GM11168 (cell line): Measurements from ENCODE around the gene VPS26C.

Experiments
- in situ Hi-C: fragments of 300-500 bp; cut with MboI; formaldehyde crosslinking; loops from one replicate; pipeline ENCODE4 v1.12.0; 2022; ENCODE audit warnings: low sequenced_read_pairs; ENCODE audit not compliant: unreplicated experiment

VPS26C gene

GRCh38 chr21:37208056-37208721, 58.9 kb downstream of the VPS26C start:
- in situ Hi-C loops = no loop called here

- in situ Hi-C loops = no loop called here
Observed at GRCh38 chr21:37207441-37208009, 59.6 kb downstream of the VPS26C start.

GRCh38 chr21:37206496-37206895, 60.6 kb downstream of the VPS26C start:
- in situ Hi-C loops = no loop called here

- in situ Hi-C loops = no loop called here
Observed at GRCh38 chr21:37204580-37204979, 62.6 kb downstream of the VPS26C start.

GRCh38 chr21:37202221-37203110, 64.7 kb downstream of the VPS26C start:
- in situ Hi-C loops = no loop called here

- in situ Hi-C loops = no loop called here
Observed at GRCh38 chr21:37200641-37201480, 66.3 kb downstream of the VPS26C start.

- in situ Hi-C loops = no loop called here
Observed at GRCh38 chr21:37199057-37199924, 67.8 kb downstream of the VPS26C start.

GRCh38 chr21:37197746-37198145, 69.4 kb downstream of the VPS26C start:
- in situ Hi-C loops = no loop called here

- in situ Hi-C loops = no loop called here
Observed at GRCh38 chr21:37196847-37197246, 70.3 kb downstream of the VPS26C start.

GRCh38 chr21:37195610-37196009, 71.5 kb downstream of the VPS26C start:
- in situ Hi-C loops = no loop called here

- in situ Hi-C loops = no loop called here
Observed at GRCh38 chr21:37195059-37195458, 72.1 kb downstream of the VPS26C start.

- in situ Hi-C loops = no loop called here
Observed at GRCh38 chr21:37193676-37194075, 73.5 kb downstream of the VPS26C start.

GRCh38 chr21:37193006-37193405, 74.1 kb downstream of the VPS26C start:
- in situ Hi-C loops = no loop called here

- in situ Hi-C loops = no loop called here
Observed at GRCh38 chr21:37192019-37192418, 75.1 kb downstream of the VPS26C start.

- in situ Hi-C loops = no loop called here
Observed at GRCh38 chr21:37188825-37189224, 78.3 kb downstream of the VPS26C start.

GRCh38 chr21:37186983-37187382, 80.2 kb downstream of the VPS26C start:
- in situ Hi-C loops = no loop called here

- in situ Hi-C loops = no loop called here
Observed at GRCh38 chr21:37184784-37185593, 82.1 kb downstream of the VPS26C start.

GRCh38 chr21:37183749-37184148, 83.4 kb downstream of the VPS26C start:
- in situ Hi-C loops = no loop called here

- in situ Hi-C loops = no loop called here
Observed at GRCh38 chr21:37182222-37182621, 84.9 kb downstream of the VPS26C start.
